HepG2 (cell line): ENCODE results near the gene ZFP64. TPM values are rescaled to one million over a fixed set of nuclear protein-coding genes. Genes with fewer than 3 reads are reported as not detected.

Source experiments
- CEBPG ChIP-seq: IDR thresholded peaks from 2 replicates; pipeline ENCODE4 v1.6.1; 2016
- CREB1 ChIP-seq, 2 experiments: fragments of 450-650 bp in 1 of 2; IDR thresholded peaks; 2 replicates each; pipeline ENCODE4 v1.6.1; 2016 to 2017; ENCODE audit warnings: control low read depth in 1 of 2, mild to moderate bottlenecking in 1 of 2, missing compliant biosample characterization in 1 of 2, missing genetic modification characterization in 1 of 2
- FOXO4 ChIP-seq: sonication (generic); formaldehyde crosslinking; conservative IDR thresholded peaks from 2 replicates; pipeline ENCODE4 v1.8.1; 2023; ENCODE audit warnings: missing genetic modification reagents
- FOXP4 ChIP-seq: sonication (generic); formaldehyde crosslinking; IDR thresholded peaks from 2 replicates; pipeline ENCODE4 v1.4.0; 2020; ENCODE audit warnings: missing genetic modification reagents
- GPN1 ChIP-seq: sonication (generic); formaldehyde crosslinking; IDR thresholded peaks from 2 replicates; pipeline ENCODE4 v1.5.1; 2020; ENCODE audit warnings: missing genetic modification reagents, borderline replicate concordance
- HNRNPL ChIP-seq: fragments of 200-400 bp; formaldehyde crosslinking; IDR thresholded peaks from 2 replicates; pipeline ENCODE4 v1.6.1; 2017; ENCODE audit warnings: mild to moderate bottlenecking, low read depth, low read length
- MEIS1 ChIP-seq: sonication (generic); formaldehyde crosslinking; IDR thresholded peaks from 2 replicates; pipeline ENCODE4 v1.9.0; 2021; ENCODE audit warnings: mild to moderate bottlenecking, missing genetic modification reagents, moderate library complexity, borderline replicate concordance
- MLLT10 ChIP-seq: sonication (generic); formaldehyde crosslinking; IDR thresholded peaks from 2 replicates; pipeline ENCODE4 v1.4.0; 2020; ENCODE audit warnings: missing genetic modification reagents
- PREB ChIP-seq: sonication (generic); formaldehyde crosslinking; IDR thresholded peaks from 2 replicates; pipeline ENCODE4 v1.4.0; 2020; ENCODE audit warnings: missing genetic modification reagents
- RAD21 ChIP-seq: fragments of 450-650 bp; formaldehyde crosslinking; IDR thresholded peaks from 2 replicates; pipeline ENCODE4 v1.5.0; 2020; ENCODE audit warnings: mild to moderate bottlenecking
- SSRP1 ChIP-seq: IDR thresholded peaks from 2 replicates; pipeline ENCODE4 v1.6.1; 2016; ENCODE audit warnings: control low read depth
- STAT6 ChIP-seq: sonication (generic); formaldehyde crosslinking; IDR thresholded peaks from 2 replicates; pipeline ENCODE4 v1.4.0; 2020; ENCODE audit warnings: missing genetic modification reagents, mild to moderate bottlenecking, borderline replicate concordance
- ZBTB49 ChIP-seq: sonication (generic); formaldehyde crosslinking; IDR thresholded peaks from 2 replicates; pipeline ENCODE4 v1.4.0; 2020; ENCODE audit warnings: missing genetic modification reagents, borderline replicate concordance
- ZNF33B ChIP-seq: sonication (generic); formaldehyde crosslinking; IDR thresholded peaks from 2 replicates; pipeline ENCODE4 v1.5.1; 2020; ENCODE audit warnings: mild to moderate bottlenecking, missing genetic modification reagents
- ZNF891 ChIP-seq: sonication (generic); formaldehyde crosslinking; IDR thresholded peaks from 2 replicates; pipeline ENCODE4 v1.5.0; 2020; ENCODE audit warnings: mild to moderate bottlenecking, missing genetic modification reagents
- ZSCAN9 ChIP-seq: IDR thresholded peaks from 2 replicates; pipeline ENCODE4 v1.6.1; 2016; ENCODE audit warnings: borderline replicate concordance
- ZZZ3 ChIP-seq: sonication (generic); formaldehyde crosslinking; IDR thresholded peaks from 2 replicates; pipeline ENCODE4 v1.4.0; 2020; ENCODE audit warnings: missing genetic modification reagents, mild to moderate bottlenecking, borderline replicate concordance
- polyA plus RNA-seq, 8 experiments: library from polyadenylated mRNA; depleted of rRNA in 3 of 8; stranded (reverse) in 7 of 8; unstranded in 1 of 8; fragments of >200 nt; fragmentation: Illumina TruSeq in 4 of 8; extraction: Trizol in 4 of 8; gene quantifications; 2 replicates each; pipeline versions ENCODE4 v1.2.1 to v1.2.3, GENCODE V29; 2011 to 2016; ENCODE audit warnings: low read depth in 4 of 8, missing spikeins in 1 of 8, mixed read lengths in 1 of 8; ENCODE audit not compliant: insufficient read depth in 1 of 8
- total RNA-seq, 5 experiments: library from RNA; depleted of rRNA; stranded (reverse); fragments of >200 nt; fragmentation: Illumina TruSeq; extraction: Trizol; gene quantifications; 2 replicates each; pipeline ENCODE4 v1.2.3, GENCODE V29; 2016; ENCODE audit warnings: low read depth in 1 of 5

The ZFP64 gene
- total and polyA plus RNA-seq, 2 of the 13 experiments (the other 11 are each of a cell fraction or from before 2014, with no cell fraction given), result 12.0 to 24.3 TPM

- no peak for TF ChIP-seq SSRP1
- TF ChIP-seq FOXP4 (CRISPR knock-in tag), result peak; percentile 14; the same call in 1 of the 2 replicates
- TF ChIP-seq ZNF891 (CRISPR knock-in tag), result no peak; the same call in 1 of the 2 replicates
- TF ChIP-seq HNRNPL, result peak; percentile 51; the same call in 1 of the 2 replicates
- 0 out of 2 replicates have a peak, but pooled peaks have one; percentile 56 for TF ChIP-seq RAD21
- peak; percentile 85; the same call in 1 of the 2 replicates for TF ChIP-seq STAT6 (CRISPR knock-in tag)
- TF ChIP-seq MEIS1 (CRISPR knock-in tag), result no peak; the same call in 1 of the 2 replicates
- no peak for TF ChIP-seq GPN1 (CRISPR knock-in tag)
- TF ChIP-seq CREB1 (IDR thresholded peaks at IDR 0.05), result no peak
- no peak for TF ChIP-seq CREB1 (CRISPR knock-in tag; IDR thresholded peaks at IDR 0.05)
- TF ChIP-seq ZSCAN9 (CRISPR knock-in tag), result no peak
- TF ChIP-seq ZZZ3, result peak; percentile 81; the same call in 1 of the 2 replicates
- TF ChIP-seq CEBPG (CRISPR knock-in tag), result no peak
- no peak; the same call in 1 of the 2 replicates for TF ChIP-seq PREB (CRISPR knock-in tag)
- TF ChIP-seq ZNF33B (CRISPR knock-in tag), result peak; percentile 12; the same call in 1 of the 2 replicates
- no peak for TF ChIP-seq MLLT10 (CRISPR knock-in tag)
- no peak for TF ChIP-seq FOXO4 (CRISPR knock-in tag)
- TF ChIP-seq ZBTB49 (CRISPR knock-in tag), result no peak; the same call in 1 of the 2 replicates
Observed at GRCh38 chr20:52191132-52191915, at the start of gene ZFP64 (continued).
